GM23338 (cell line): ENCODE data around the gene KIF6. TPM values are rescaled to one million over a fixed set of nuclear protein-coding genes. Genes with fewer than 3 reads are reported as not detected.

Experiments used
- ATAC-seq: fragments of 200-7000 bp; cut with Tn5 transposase; 3 replicates; pipeline ENCODE4 v1.9.1; 2020
- DNase-seq: peaks from one replicate; pipeline ENCODE4 v3.0.0-alpha.2; 2015; ENCODE audit warnings: low spot score
- H2AFZ ChIP-seq: fragments of 200-600 bp; sonication (generic); 2 replicates; pipeline ENCODE4 v1.8.0; 2016; ENCODE audit warnings: antibody characterized with exemption, mild to moderate bottlenecking, moderate library complexity
- H3F3A ChIP-seq: fragments of 200-600 bp; sonication (generic); replicated peaks from 2 replicates; pipeline ENCODE4 v1.8.0; 2017; ENCODE audit warnings: antibody characterized with exemption, mixed run types, low read depth
- H3K27ac ChIP-seq: fragments of 200-600 bp; sonication (generic); 2 replicates; pipeline ENCODE4 v1.6.1; 2016; ENCODE audit warnings: low read depth
- H3K27me3 ChIP-seq: fragments of 200-600 bp; sonication (generic); 2 replicates; pipeline ENCODE4 v1.8.0; 2016; ENCODE audit warnings: mild to moderate bottlenecking, mixed run types, moderate library complexity; ENCODE audit not compliant: insufficient read depth
- H3K36me3 ChIP-seq: fragments of 200-600 bp; sonication (generic); 2 replicates; pipeline ENCODE4 v1.8.0; 2016; ENCODE audit warnings: mild to moderate bottlenecking; ENCODE audit not compliant: insufficient read depth
- H3K4me1 ChIP-seq: fragments of 200-600 bp; sonication (generic); 2 replicates; pipeline ENCODE4 v1.8.0; 2016; ENCODE audit warnings: mild to moderate bottlenecking, moderate library complexity; ENCODE audit not compliant: insufficient read depth
- H3K4me2 ChIP-seq: fragments of 200-600 bp; sonication (generic); 2 replicates; pipeline ENCODE4 v1.7.1; 2017; ENCODE audit warnings: mixed run types
- H3K4me3 ChIP-seq: fragments of 200-600 bp; sonication (generic); 2 replicates; pipeline ENCODE4 v1.6.1; 2016; ENCODE audit warnings: mixed run types
- H3K79me2 ChIP-seq: fragments of 200-600 bp; sonication (generic); replicated peaks from 2 replicates; pipeline ENCODE4 v1.8.0; 2017; ENCODE audit warnings: mild to moderate bottlenecking; ENCODE audit not compliant: insufficient read depth
- H3K9me2 ChIP-seq: fragments of 200-600 bp; sonication (generic); 2 replicates; pipeline ENCODE4 v1.8.0; 2017; ENCODE audit not compliant: insufficient read depth
- H4K20me1 ChIP-seq: fragments of 200-600 bp; sonication (generic); replicated peaks from 2 replicates; pipeline ENCODE4 v1.8.0; 2017; ENCODE audit warnings: mild to moderate bottlenecking; ENCODE audit not compliant: insufficient read depth
- H3K27ac Mint-ChIP-seq: 2 replicates; pipeline ENCODE4 v1.8.0; 2020; ENCODE audit warnings: inconsistent platforms, mild to moderate bottlenecking, moderate library complexity, mixed read lengths
- H3K27me3 Mint-ChIP-seq: 3 replicates; pipeline ENCODE4 v1.8.0; 2022; ENCODE audit warnings: low read depth, mild to moderate bottlenecking, moderate library complexity, mixed read lengths, inconsistent platforms; ENCODE audit not compliant: insufficient read depth, poor library complexity
- H3K36me3 Mint-ChIP-seq: 3 replicates; pipeline ENCODE4 v1.8.0; 2021; ENCODE audit warnings: low read depth, mild to moderate bottlenecking, inconsistent platforms, moderate library complexity, mixed read lengths
- H3K4me1 Mint-ChIP-seq: 3 replicates; pipeline ENCODE4 v1.8.0; 2020; ENCODE audit warnings: mild to moderate bottlenecking, inconsistent platforms, mixed read lengths
- H3K4me3 Mint-ChIP-seq: 3 replicates; pipeline ENCODE4 v1.8.0; 2021; ENCODE audit warnings: moderate library complexity, mild to moderate bottlenecking, inconsistent platforms, mixed read lengths
- H3K9me3 Mint-ChIP-seq: 3 replicates; pipeline ENCODE4 v1.8.0; 2020; ENCODE audit warnings: moderate library complexity, mild to moderate bottlenecking, inconsistent platforms, mixed read lengths
- CTCF ChIP-seq, 2 experiments: fragments of 200-600 bp in 1 of 2; sonication (generic) in 1 of 2; conservative IDR thresholded peaks; 2 replicates each; pipeline versions ENCODE4 v1.5.1 to v1.6.1; 2016 to 2017; ENCODE audit warnings: antibody characterized with exemption in 2 of 2, low read depth in 2 of 2, mild to moderate bottlenecking in 2 of 2, moderate library complexity in 1 of 2
- EZH2 ChIP-seq: fragments of 200-600 bp; sonication (generic); IDR thresholded peaks from one replicate; pipeline ENCODE4 v1.8.0; 2017; ENCODE audit warnings: antibody characterized with exemption, mild to moderate bottlenecking, low read depth; ENCODE audit not compliant: unreplicated experiment
- EZH2phosphoT487 ChIP-seq: fragments of 200-600 bp; sonication (generic); IDR thresholded peaks from one replicate; pipeline ENCODE4 v1.8.1; 2018; ENCODE audit warnings: antibody characterized with exemption; ENCODE audit not compliant: unreplicated experiment
- NANOG ChIP-seq: IDR thresholded peaks from 2 replicates; pipeline ENCODE4 v1.6.1; 2016; ENCODE audit warnings: antibody characterized with exemption, borderline replicate concordance
- POLR2AphosphoS5 ChIP-seq: IDR thresholded peaks from 2 replicates; pipeline ENCODE4 v1.6.1; 2016; ENCODE audit warnings: antibody characterized with exemption, low read depth
- REST ChIP-seq: IDR thresholded peaks from one replicate; pipeline ENCODE4 v1.6.1; 2018; ENCODE audit warnings: antibody characterized with exemption; ENCODE audit not compliant: unreplicated experiment
- STAT1 ChIP-seq: IDR thresholded peaks from one replicate; pipeline ENCODE4 v1.6.1; 2016; ENCODE audit warnings: antibody characterized with exemption; ENCODE audit not compliant: unreplicated experiment
- ZNF114 ChIP-seq: fragments of 250-450 bp; sonication (Bioruptor Pico); IDR thresholded peaks from 2 replicates; pipeline ENCODE4 v1.5.0; 2020; ENCODE audit warnings: mild to moderate bottlenecking, moderate library complexity
- ZNF462 ChIP-seq: fragments of 250-450 bp; sonication (Bioruptor Pico); IDR thresholded peaks from 2 replicates; pipeline ENCODE4 v1.5.0; 2020; ENCODE audit warnings: mild to moderate bottlenecking, moderate library complexity
- polyA plus RNA-seq: library from polyadenylated mRNA; unstranded; fragments of >200 nt; fragmentation: Nextera tagmentation; extraction: Ambion mirVana; gene quantifications from 2 replicates; pipeline ENCODE4 v1.2.1, GENCODE V29; 2016
- total RNA-seq: library from RNA; depleted of rRNA; stranded (reverse); fragments of >200 nt; shearing (Covaris generic); gene quantifications from 2 replicates; pipeline ENCODE4 v1.2.3, GENCODE V29; 2014

Gene KIF6
- total and polyA plus RNA-seq, 2 experiments from 2014 or later, result 0.87 to 1.7 TPM

GRCh38 chr6:39746795-39747194 lies 21.6 kb upstream of the KIF6 start:
- Histone ChIP-seq H3K27me3 (no peaks in the 10 kb centered on the region), H3K36me3 (no peaks in the 10 kb centered on the region), H4K20me1 (no peaks in the 10 kb centered on the region), H3K4me1 (no peaks in the 10 kb centered on the region), H3K4me2 (no peak overlapping the region), H3K9me2 (peaks cover 4% of the 10 kb centered on the region; the same call in 1 of the 2 replicates), H3F3A (no peaks in the 10 kb centered on the region), H2AFZ (no peak overlapping the region), H3K4me3 (no peak overlapping the region), H3K27ac (no peak overlapping the region), H3K79me2 (no peaks in the 10 kb centered on the region)
- no peaks in the 10 kb centered on the region for H3K36me3 Mint-ChIP-seq
- H3K27me3 Mint-ChIP-seq, result no peaks in the 10 kb centered on the region
- no peak for DNase-seq
- no peaks in the 10 kb centered on the region for H3K4me1 Mint-ChIP-seq
- no peak for TF ChIP-seq CTCF (conservative IDR thresholded peaks at IDR 0.05; ENCODE audit: low read depth in 2 of 2)
- no peak overlapping the region for H3K27ac Mint-ChIP-seq
- no peak for ATAC-seq
- peaks cover under 1% of the 10 kb centered on the region; the same call in 1 of the 3 replicates for H3K9me3 Mint-ChIP-seq
- no peak overlapping the region for H3K4me3 Mint-ChIP-seq

GRCh38 chr6:39733704-39734103 lies 8.5 kb upstream of the KIF6 start:
- Histone ChIP-seq H3F3A (no peaks in the 10 kb centered on the region), H3K27ac (peak overlapping the region; percentile 73; the same call in 1 of the 2 replicates), H4K20me1 (no peaks in the 10 kb centered on the region), H3K27me3 (no peaks in the 10 kb centered on the region), H3K79me2 (no peaks in the 10 kb centered on the region), H3K4me3 (peak overlapping the region; percentile 14), H3K36me3 (no peaks in the 10 kb centered on the region; the same call in 1 of the 2 replicates), H2AFZ (no peak overlapping the region), H3K4me1 (peaks cover 44% of the 10 kb centered on the region), H3K9me2 (no peaks in the 10 kb centered on the region), H3K4me2 (peak overlapping the region; percentile 56)
- Mint-ChIP-seq H3K4me3 (peak overlapping the region; percentile 38; the same call in 2 of the 3 replicates), H3K4me1 (peaks cover 41% of the 10 kb centered on the region), H3K27me3 (peaks cover 7% of the 10 kb centered on the region), H3K9me3 (peaks cover 37% of the 10 kb centered on the region), H3K36me3 (peaks cover 28% of the 10 kb centered on the region), H3K27ac (peak overlapping the region; percentile 72)
- no peak for DNase-seq
- peak; percentile 57 for ATAC-seq
- no peak for TF ChIP-seq POLR2AphosphoS5
- no peak for TF ChIP-seq REST
- TF ChIP-seq ZNF462, result no peak
- TF ChIP-seq ZNF114 (CRISPR knock-in tag), result no peak
- TF ChIP-seq EZH2phosphoT487, result no peak
- TF ChIP-seq EZH2, result no peak
- TF ChIP-seq NANOG, result no peak
- TF ChIP-seq STAT1, result no peak
